Measurements from ENCODE around the gene TINAGL1. TPM values are rescaled to one million over a fixed set of nuclear protein-coding genes. Genes with fewer than 3 reads are reported as not detected.

The TINAGL1 gene
- total RNA-seq, 1 experiment from 2014 or later, result 57.9 TPM

DNA sequence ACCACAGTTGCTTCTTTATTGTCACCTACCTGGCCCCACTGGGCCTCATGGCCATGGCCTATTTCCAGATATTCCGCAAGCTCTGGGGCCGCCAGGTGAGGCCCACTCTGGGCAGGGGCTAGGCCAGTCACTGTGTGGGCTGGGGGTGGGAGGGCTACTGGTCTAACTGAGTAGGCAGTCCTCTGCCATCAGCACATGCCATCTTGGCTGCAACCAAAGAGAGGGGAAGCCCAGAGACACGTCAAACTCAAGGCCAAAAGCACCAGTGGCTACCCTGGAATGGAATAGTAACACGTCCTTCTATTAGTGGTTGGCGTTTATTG lies 45.1 kb downstream of the TINAGL1 start (continued):
- TF ChIP-seq, protein P1, sequence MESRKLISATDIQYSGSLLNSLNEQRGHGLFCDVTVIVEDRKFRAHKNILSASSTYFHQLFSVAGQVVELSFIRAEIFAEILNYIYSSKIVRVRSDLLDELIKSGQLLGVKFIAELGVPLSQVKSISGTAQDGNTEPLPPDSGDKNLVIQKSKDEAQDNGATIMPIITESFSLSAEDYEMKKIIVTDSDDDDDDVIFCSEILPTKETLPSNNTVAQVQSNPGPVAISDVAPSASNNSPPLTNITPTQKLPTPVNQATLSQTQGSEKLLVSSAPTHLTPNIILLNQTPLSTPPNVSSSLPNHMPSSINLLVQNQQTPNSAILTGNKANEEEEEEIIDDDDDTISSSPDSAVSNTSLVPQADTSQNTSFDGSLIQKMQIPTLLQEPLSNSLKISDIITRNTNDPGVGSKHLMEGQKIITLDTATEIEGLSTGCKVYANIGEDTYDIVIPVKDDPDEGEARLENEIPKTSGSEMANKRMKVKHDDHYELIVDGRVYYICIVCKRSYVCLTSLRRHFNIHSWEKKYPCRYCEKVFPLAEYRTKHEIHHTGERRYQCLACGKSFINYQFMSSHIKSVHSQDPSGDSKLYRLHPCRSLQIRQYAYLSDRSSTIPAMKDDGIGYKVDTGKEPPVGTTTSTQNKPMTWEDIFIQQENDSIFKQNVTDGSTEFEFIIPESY (IDR thresholded peaks at IDR 0.05; ENCODE audit: extremely low read depth, insufficient replicate concordance, low read length), result no peak
- TF ChIP-seq POLR2A (IDR thresholded peaks at IDR 0.05; ENCODE audit: borderline replicate concordance, extremely low read depth, insufficient read depth, insufficient read length), result no peak
- TF ChIP-seq, protein P2, sequence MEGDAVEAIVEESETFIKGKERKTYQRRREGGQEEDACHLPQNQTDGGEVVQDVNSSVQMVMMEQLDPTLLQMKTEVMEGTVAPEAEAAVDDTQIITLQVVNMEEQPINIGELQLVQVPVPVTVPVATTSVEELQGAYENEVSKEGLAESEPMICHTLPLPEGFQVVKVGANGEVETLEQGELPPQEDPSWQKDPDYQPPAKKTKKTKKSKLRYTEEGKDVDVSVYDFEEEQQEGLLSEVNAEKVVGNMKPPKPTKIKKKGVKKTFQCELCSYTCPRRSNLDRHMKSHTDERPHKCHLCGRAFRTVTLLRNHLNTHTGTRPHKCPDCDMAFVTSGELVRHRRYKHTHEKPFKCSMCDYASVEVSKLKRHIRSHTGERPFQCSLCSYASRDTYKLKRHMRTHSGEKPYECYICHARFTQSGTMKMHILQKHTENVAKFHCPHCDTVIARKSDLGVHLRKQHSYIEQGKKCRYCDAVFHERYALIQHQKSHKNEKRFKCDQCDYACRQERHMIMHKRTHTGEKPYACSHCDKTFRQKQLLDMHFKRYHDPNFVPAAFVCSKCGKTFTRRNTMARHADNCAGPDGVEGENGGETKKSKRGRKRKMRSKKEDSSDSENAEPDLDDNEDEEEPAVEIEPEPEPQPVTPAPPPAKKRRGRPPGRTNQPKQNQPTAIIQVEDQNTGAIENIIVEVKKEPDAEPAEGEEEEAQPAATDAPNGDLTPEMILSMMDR (IDR thresholded peaks at IDR 0.05 in 2 of 3, conservative IDR thresholded peaks at IDR 0.05 in 1 of 3; ENCODE audit: borderline replicate concordance in 1 of 3, insufficient read depth in 1 of 3, low read depth in 2 of 3, low read length in 2 of 3), result no peak
- TF ChIP-seq TCF7L2 (IDR thresholded peaks at IDR 0.05; ENCODE audit: borderline replicate concordance, extremely low read depth, insufficient read depth, insufficient read length), result no peak
- no peak for TF ChIP-seq ZNF274 (IDR thresholded peaks at IDR 0.05; ENCODE audit: low read depth, low read length)
- TF ChIP-seq, protein P3, sequence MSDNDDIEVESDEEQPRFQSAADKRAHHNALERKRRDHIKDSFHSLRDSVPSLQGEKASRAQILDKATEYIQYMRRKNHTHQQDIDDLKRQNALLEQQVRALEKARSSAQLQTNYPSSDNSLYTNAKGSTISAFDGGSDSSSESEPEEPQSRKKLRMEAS (IDR thresholded peaks at IDR 0.05), result no peak

DNA sequence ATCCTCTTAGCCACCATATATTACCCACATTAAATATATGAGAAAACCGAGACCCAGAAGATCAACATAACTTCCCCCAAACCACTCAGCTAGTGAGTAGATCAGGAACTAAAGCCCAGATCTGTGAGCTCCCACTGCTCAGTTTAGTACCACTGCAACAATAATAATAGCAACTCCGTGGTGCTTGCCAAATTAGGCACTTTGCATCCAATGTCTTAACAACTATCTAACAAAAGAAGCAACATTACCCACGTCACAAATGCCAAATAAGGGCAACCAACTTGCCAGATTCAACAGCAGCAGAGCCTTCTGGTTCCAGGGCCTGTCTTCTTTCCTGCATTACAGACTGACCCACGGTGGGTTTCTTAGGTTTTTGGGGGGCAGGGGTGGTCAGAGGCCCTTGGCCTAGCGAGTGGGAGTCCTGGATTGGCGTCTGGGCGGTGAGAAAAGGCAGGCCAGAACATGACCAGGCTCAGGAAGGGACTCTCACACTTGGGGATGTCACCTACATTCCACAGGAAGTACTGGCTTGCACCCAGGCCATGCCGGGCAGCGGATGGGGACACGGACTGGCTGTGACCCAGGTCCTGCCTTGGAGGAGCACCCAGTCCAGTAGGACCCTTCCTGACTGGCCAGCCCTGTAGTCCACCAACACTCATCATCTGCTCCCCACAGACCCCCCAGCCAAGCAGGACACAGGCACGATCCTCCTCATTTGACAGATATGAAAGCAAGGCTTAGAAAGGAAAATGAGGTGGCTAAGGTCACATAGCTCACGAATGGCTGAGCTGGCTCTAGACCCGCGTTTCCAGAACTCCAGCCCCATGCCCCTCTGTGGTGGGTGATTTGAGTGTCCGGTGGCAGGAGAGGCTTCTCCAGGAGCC lies 45.8 kb downstream of the TINAGL1 start:
- no peak overlapping the region for H3K9ac ChIP-seq (ENCODE audit: low read length)
- H3K27me3 ChIP-seq (ENCODE audit: insufficient read depth, low read length), result no peaks in the 10 kb centered on the region
- H3K4me1 ChIP-seq (ENCODE audit: control insufficient read depth in 1 of 2, insufficient read depth in 2 of 2, low read length in 2 of 2), result no peaks in the 10 kb centered on the region; a peak in 1 of 4 replicates
- ATAC-seq (no peak), DNase-seq (ENCODE audit: low read depth, low spot score) (no peak)
- no TSS peak for BruUV-seq (replicated peaks)
- H4K20me1 ChIP-seq (ENCODE audit: insufficient read depth), result no peaks in the 10 kb centered on the region
- no peak overlapping the region for H3K4me3 ChIP-seq (replicated peaks in 1 of 2; ENCODE audit: low read depth in 1 of 2, low read length in 2 of 2)
- intact Hi-C loops (cut with micrococcal nuclease), result no loop called here
- H2AFZ ChIP-seq (ENCODE audit: low read depth, low read length, poor library complexity, severe bottlenecking), result no peak overlapping the region
- ChIA-PET RAD21 (ENCODE audit: low non-redundant PET in 1 of 2, low total read pairs in 2 of 2, uncharacterized antibody in 2 of 2, unreplicated experiment in 2 of 2) (no interaction called here), POLR2A (no interaction called here), CTCF (interaction anchor here (1.8 kb wide), 1 partner anchor 11 kb away, joined by 4 read pairs; no protein-coding TSS in a partner anchor)
- H3K27ac ChIP-seq (ENCODE audit: low read depth, low read length), result no peak overlapping the region
- no peak overlapping the region for H3K4me2 ChIP-seq (ENCODE audit: low read length)
- no peaks in the 10 kb centered on the region for H3K36me3 ChIP-seq (ENCODE audit: control insufficient read depth in 1 of 2, insufficient read depth in 2 of 2, low read length in 2 of 2)
- no peaks in the 10 kb centered on the region for H3K9me2 ChIP-seq (ENCODE audit: insufficient read depth)
- no peaks in the 10 kb centered on the region for H3K79me2 ChIP-seq (ENCODE audit: insufficient read depth, low read length)
- H3K9me3 ChIP-seq (ENCODE audit: control insufficient read depth in 1 of 2, insufficient read depth in 1 of 2, low read depth in 1 of 2, low read length in 2 of 2), result no peaks in the 10 kb centered on the region
- TF ChIP-seq POLR2A (IDR thresholded peaks at IDR 0.05; ENCODE audit: borderline replicate concordance, extremely low read depth, insufficient read depth, insufficient read length) (no peak), SRF (IDR thresholded peaks at IDR 0.05; ENCODE audit: low read depth) (no peak), TCF7L2 (IDR thresholded peaks at IDR 0.05; ENCODE audit: borderline replicate concordance, extremely low read depth, insufficient read depth, insufficient read length) (no peak), ZNF274 (IDR thresholded peaks at IDR 0.05; ENCODE audit: low read depth, low read length) (no peak), SP1 (IDR thresholded peaks at IDR 0.05; ENCODE audit: low read depth) (no peak), EZH2 (IDR thresholded peaks at IDR 0.05) (no peak)
- TF ChIP-seq, protein P2 (IDR thresholded peaks at IDR 0.05 in 2 of 3, conservative IDR thresholded peaks at IDR 0.05 in 1 of 3; ENCODE audit: borderline replicate concordance in 1 of 3, insufficient read depth in 1 of 3, low read depth in 2 of 3, low read length in 2 of 3), result no peak
- TF ChIP-seq, protein P4, sequence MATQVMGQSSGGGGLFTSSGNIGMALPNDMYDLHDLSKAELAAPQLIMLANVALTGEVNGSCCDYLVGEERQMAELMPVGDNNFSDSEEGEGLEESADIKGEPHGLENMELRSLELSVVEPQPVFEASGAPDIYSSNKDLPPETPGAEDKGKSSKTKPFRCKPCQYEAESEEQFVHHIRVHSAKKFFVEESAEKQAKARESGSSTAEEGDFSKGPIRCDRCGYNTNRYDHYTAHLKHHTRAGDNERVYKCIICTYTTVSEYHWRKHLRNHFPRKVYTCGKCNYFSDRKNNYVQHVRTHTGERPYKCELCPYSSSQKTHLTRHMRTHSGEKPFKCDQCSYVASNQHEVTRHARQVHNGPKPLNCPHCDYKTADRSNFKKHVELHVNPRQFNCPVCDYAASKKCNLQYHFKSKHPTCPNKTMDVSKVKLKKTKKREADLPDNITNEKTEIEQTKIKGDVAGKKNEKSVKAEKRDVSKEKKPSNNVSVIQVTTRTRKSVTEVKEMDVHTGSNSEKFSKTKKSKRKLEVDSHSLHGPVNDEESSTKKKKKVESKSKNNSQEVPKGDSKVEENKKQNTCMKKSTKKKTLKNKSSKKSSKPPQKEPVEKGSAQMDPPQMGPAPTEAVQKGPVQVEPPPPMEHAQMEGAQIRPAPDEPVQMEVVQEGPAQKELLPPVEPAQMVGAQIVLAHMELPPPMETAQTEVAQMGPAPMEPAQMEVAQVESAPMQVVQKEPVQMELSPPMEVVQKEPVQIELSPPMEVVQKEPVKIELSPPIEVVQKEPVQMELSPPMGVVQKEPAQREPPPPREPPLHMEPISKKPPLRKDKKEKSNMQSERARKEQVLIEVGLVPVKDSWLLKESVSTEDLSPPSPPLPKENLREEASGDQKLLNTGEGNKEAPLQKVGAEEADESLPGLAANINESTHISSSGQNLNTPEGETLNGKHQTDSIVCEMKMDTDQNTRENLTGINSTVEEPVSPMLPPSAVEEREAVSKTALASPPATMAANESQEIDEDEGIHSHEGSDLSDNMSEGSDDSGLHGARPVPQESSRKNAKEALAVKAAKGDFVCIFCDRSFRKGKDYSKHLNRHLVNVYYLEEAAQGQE (IDR thresholded peaks at IDR 0.05; ENCODE audit: low read depth), result no peak
